Osteoblast (primary cell): ENCODE results near the gene ATXN1L. TPM values are rescaled to one million over a fixed set of nuclear protein-coding genes. Genes with fewer than 3 reads are reported as not detected.
"Not testable (repeated sequence)": the region's sequence is repeated elsewhere in the genome, so short reads cannot be mapped to it uniquely, and the experiment has no call there.

Experiments used
- DNase-seq: peaks from one replicate; pipeline ENCODE4 v3.0.0; 2011; ENCODE audit warnings: low spot score, mixed read lengths; ENCODE audit not compliant: insufficient read length; ENCODE audit errors: missing footprints
- H2AFZ ChIP-seq: 2 replicates; pipeline ENCODE4 v1.6.0; 2011; ENCODE audit warnings: mild to moderate bottlenecking, low read length
- H3K27ac ChIP-seq: 2 replicates; pipeline ENCODE4 v1.5.1; 2011; ENCODE audit warnings: mild to moderate bottlenecking, low read depth, low read length, moderate library complexity
- H3K27me3 ChIP-seq: 2 replicates; pipeline ENCODE4 v1.6.0; 2012; ENCODE audit warnings: mild to moderate bottlenecking, control low read depth, inconsistent platforms, low read length, moderate library complexity; ENCODE audit not compliant: insufficient read depth
- H3K36me3 ChIP-seq: 2 replicates; pipeline ENCODE4 v1.5.1; 2011; ENCODE audit warnings: mild to moderate bottlenecking, low read length, control low read depth, moderate library complexity; ENCODE audit not compliant: insufficient read depth
- H3K4me1 ChIP-seq: 2 replicates; pipeline ENCODE4 v1.5.1; 2011; ENCODE audit warnings: mild to moderate bottlenecking, low read length, control low read depth, moderate library complexity; ENCODE audit not compliant: insufficient read depth
- H3K4me2 ChIP-seq: 2 replicates; pipeline ENCODE4 v1.6.0; 2011; ENCODE audit warnings: mild to moderate bottlenecking, low read length; ENCODE audit not compliant: insufficient read depth
- H3K4me3 ChIP-seq: fragments of 200-600 bp; sonication (generic); 3 replicates; pipeline ENCODE4 v1.5.1; 2012; ENCODE audit warnings: mild to moderate bottlenecking, low read length, inconsistent platforms; ENCODE audit not compliant: insufficient read depth
- H3K79me2 ChIP-seq: 2 replicates; pipeline ENCODE4 v1.6.0; 2012; ENCODE audit warnings: mild to moderate bottlenecking, low read length, control low read depth, inconsistent platforms; ENCODE audit not compliant: insufficient read depth
- H3K9me3 ChIP-seq: 2 replicates; pipeline ENCODE4 v1.5.1; 2011; ENCODE audit warnings: low read depth, low read length, control low read depth
- H4K20me1 ChIP-seq: 2 replicates; pipeline ENCODE4 v1.6.0; 2012; ENCODE audit warnings: mild to moderate bottlenecking, low read length, control low read depth; ENCODE audit not compliant: insufficient read depth
- CTCF ChIP-seq: IDR thresholded peaks from 2 replicates; pipeline ENCODE4 v1.5.1; 2011; ENCODE audit warnings: mild to moderate bottlenecking, low read depth, low read length, moderate library complexity; ENCODE audit errors: extremely low read depth
- total RNA-seq: library from RNA; depleted of rRNA; stranded (reverse); fragments of >200 nt; gene quantifications from 2 replicates; pipeline ENCODE4 v1.2.3, GENCODE V29; 2012

Gene ATXN1L
- total RNA-seq, 1 donor, result 15.9 TPM

DNA sequence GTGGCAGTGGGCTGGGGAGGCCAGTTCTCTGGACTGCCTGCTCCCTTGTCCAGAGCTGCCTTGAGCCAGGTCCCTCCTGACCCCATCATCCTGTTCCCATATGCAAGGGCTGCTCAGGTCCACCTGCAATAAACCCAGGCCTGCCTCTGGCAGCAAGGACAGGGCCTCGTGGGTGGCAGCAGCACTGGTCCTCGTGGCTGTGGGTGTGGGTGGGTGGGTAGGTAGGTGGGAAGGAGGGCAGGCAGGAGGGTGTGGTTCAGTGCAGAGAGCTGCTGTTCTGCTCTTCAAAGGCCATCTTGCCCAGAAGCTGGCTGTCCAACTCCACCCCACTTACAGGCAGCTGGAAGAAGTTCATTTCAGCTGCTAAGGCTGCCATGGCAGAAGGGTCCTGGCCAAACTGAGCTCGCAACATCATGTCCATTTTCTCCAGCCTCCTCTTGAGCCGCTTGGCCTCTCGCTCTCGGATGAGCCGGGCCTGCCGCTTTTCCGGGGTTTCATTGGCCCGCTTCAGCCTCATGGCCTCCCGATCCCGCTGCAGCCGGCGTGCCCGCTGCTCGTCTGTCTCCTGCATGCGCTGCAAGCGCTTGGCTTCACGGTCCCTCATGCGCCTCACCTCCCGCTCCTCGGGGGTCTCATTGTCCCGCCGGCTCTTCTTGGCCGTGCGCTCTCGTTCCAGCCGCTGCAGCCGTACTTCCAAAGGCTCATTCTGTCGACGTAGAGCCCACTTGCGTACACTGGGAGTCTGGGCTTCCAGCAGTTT, 14.2 kb downstream of the ATXN1L start:
- Histone ChIP-seq H3K27ac (no peak overlapping the region), H3K4me1 (peaks cover 2% of the 10 kb centered on the region), H3K36me3 (peaks cover 21% of the 10 kb centered on the region), H3K4me2 (no peak overlapping the region), H3K4me3 (no peak overlapping the region), H3K9me3 (no peaks in the 10 kb centered on the region), H2AFZ (no peak overlapping the region), H3K79me2 (peaks cover 21% of the 10 kb centered on the region), H4K20me1 (peaks cover 10% of the 10 kb centered on the region), H3K27me3 (no peaks in the 10 kb centered on the region)
- DNase-seq, result no peak
- TF ChIP-seq CTCF, result no peak

GRCh38 chr16:71863995-71864394, 18.2 kb downstream of the ATXN1L start:
- H3K27me3 ChIP-seq, result no peaks in the 10 kb centered on the region
- no peaks in the 10 kb centered on the region for H3K9me3 ChIP-seq
- H3K4me1 ChIP-seq, result no peaks in the 10 kb centered on the region
- H2AFZ ChIP-seq, result no peak overlapping the region
- no peak overlapping the region for H3K4me3 ChIP-seq
- H3K4me2 ChIP-seq, result no peak overlapping the region
- H3K27ac ChIP-seq, result no peak overlapping the region
- no peaks in the 10 kb centered on the region for H4K20me1 ChIP-seq
- no peak for TF ChIP-seq CTCF
- no peak for DNase-seq
- H3K79me2 ChIP-seq, result no peaks in the 10 kb centered on the region
- H3K36me3 ChIP-seq, result peaks cover 29% of the 10 kb centered on the region

DNA sequence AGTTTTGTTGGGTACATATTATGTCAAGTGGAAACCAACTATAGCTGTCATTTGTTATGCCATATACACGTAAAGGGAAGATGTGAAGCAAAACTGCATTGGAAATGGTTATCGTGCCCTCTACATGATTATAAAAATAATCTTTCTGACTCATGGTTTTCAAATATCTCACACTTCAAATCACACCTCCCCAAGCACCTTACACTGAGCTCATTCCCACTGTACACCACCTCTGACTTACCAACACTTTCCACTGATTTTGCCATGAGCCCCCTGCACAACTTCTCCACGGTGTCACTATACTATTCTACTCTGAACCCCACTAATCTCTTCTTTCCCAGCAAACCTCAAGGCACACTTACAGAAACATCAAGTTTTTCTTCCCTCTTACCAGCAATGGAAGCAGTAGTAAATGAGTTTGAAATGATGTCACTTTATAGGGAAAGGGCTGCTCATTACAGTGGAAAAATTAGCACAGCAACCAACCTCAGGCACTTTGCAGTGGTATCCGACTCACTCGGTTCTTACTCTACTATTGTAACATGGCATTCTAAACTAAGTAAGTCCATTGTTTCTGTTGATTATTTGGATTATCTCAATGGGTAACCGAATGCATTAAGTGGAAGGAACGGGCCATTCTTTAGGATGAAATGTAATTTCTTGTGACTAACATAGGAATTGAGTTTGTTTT, 19.5 kb downstream of the ATXN1L start:
- no peak overlapping the region for H2AFZ ChIP-seq
- H3K4me3 ChIP-seq, result no peak overlapping the region
- H4K20me1 ChIP-seq, result no peaks in the 10 kb centered on the region
- no peaks in the 10 kb centered on the region for H3K4me1 ChIP-seq
- no peak for DNase-seq
- no peak overlapping the region for H3K4me2 ChIP-seq
- H3K9me3 ChIP-seq, result no peaks in the 10 kb centered on the region
- no peak for TF ChIP-seq CTCF
- H3K36me3 ChIP-seq, result peaks cover 29% of the 10 kb centered on the region
- no peaks in the 10 kb centered on the region for H3K79me2 ChIP-seq
- H3K27ac ChIP-seq, result no peak overlapping the region
- no peaks in the 10 kb centered on the region for H3K27me3 ChIP-seq

GRCh38 chr16:71867175-71867574, 21.4 kb downstream of the ATXN1L start:
- not testable (repeated sequence) for H4K20me1 ChIP-seq, DNase-seq, H3K4me2 ChIP-seq, H3K4me3 ChIP-seq, H3K79me2 ChIP-seq, H3K4me1 ChIP-seq, H3K27me3 ChIP-seq, H2AFZ ChIP-seq, H3K27ac ChIP-seq, H3K9me3 ChIP-seq
- peaks cover 24% of the 10 kb centered on the region for H3K36me3 ChIP-seq
